ENCODE results near the gene MAPK8IP2.
A peak's percentile ranks its signal among the peaks of the same experiment; 100 is the strongest.
"Not testable (repeated sequence)": the region's sequence is repeated elsewhere in the genome, so short reads cannot be mapped to it uniquely, and the experiment has no call there.

The MAPK8IP2 gene

DNA sequence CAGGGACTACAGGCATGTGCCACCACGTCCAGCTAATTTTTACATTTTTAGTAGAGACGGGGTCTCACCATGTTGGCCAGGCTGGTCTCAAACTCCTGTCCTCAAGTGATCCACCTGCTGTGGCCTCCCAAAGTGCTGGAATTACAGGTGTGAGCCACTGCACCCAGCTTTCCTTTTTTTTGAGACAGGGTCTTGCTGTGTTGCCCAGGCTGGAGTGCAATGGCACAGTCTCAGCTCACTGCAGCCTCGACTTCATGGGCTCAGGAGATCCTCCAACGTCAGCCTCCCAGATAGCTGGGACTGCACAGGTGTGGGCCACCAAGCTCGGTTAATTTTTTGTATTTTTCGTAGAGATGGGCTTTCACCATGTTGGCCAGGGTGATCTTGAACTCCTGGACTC lies 54.1 kb downstream of the MAPK8IP2 start:
- CTCF ChIA-PET; H3K4me3 ChIP-seq (ENCODE audit: low read depth, low read length); H3K4me1 ChIP-seq (ENCODE audit: control insufficient read depth, insufficient read depth, low read length); POLR2A ChIA-PET; H3K27ac ChIP-seq (ENCODE audit: extremely low read depth, low read depth, low read length); H3K9me3 ChIP-seq (ENCODE audit: control insufficient read depth, insufficient read depth, low read depth, low read length); H3K36me3 ChIP-seq (ENCODE audit: control insufficient read depth in 2 of 2, insufficient read depth in 1 of 2, low read length in 2 of 2): not testable (repeated sequence)
- TF ChIP-seq ZNF121 (tag by site-specific recombination; IDR thresholded peaks at IDR 0.05) = peak; percentile 51; the same call in 1 of the 2 replicates

DNA sequence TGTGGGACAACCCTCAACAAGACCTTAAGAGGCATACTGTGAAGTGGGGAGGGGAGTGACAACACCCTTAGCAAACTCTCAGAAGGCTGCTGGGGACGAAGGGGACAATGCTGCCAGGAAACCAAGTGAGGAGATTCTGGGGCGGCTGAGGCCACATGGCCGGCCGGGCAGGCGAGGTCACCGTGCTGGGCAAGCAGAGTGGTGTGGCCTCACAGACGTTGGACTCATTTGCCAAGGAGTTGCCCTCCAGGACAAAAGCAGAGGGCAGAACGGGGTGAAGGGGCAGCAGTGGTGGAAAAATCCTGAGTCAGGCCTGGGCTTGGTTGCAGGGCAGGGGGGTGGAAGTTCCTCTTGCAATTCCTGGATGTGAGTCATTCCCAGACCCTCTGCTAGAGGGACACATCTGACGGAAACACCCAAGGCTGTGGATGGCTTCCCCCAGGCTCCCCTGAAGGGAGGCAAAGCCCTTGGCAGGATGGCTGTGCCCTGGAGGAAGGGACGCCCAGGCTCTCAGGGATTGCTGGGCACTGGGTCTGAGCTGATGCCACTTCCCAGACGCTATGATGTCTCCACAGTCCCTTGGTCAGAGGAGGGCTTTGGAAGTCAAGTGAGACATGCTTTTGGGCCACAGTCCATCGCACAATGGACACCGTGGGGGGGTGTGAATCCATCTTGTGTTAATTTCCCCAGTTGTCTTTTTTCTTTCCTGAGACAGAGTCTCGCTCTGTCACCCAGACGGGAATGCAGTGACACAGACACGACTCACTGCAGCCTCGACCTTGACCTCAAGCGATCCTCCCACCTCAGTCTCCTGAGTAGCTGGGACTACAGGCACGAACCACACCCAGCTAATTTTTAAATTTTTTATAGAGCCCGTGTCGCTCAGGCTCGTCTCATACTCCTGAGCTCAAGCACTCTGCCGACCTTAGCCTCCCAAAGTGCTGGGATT lies 55.8 kb downstream of the MAPK8IP2 start:
- Histone ChIP-seq H3K4me3 (ENCODE audit: low read depth, low read length) (no peak overlapping the region), H3K36me3 (ENCODE audit: control insufficient read depth in 2 of 2, insufficient read depth in 1 of 2, low read length in 2 of 2) (no peaks in the 10 kb centered on the region), H3K4me1 (ENCODE audit: control insufficient read depth, insufficient read depth, low read length) (no peaks in the 10 kb centered on the region), H3K9me3 (ENCODE audit: control insufficient read depth, insufficient read depth, low read depth, low read length) (no peaks in the 10 kb centered on the region), H3K27ac (ENCODE audit: extremely low read depth, low read depth, low read length) (no peak overlapping the region)
- TF ChIP-seq, protein P1, sequence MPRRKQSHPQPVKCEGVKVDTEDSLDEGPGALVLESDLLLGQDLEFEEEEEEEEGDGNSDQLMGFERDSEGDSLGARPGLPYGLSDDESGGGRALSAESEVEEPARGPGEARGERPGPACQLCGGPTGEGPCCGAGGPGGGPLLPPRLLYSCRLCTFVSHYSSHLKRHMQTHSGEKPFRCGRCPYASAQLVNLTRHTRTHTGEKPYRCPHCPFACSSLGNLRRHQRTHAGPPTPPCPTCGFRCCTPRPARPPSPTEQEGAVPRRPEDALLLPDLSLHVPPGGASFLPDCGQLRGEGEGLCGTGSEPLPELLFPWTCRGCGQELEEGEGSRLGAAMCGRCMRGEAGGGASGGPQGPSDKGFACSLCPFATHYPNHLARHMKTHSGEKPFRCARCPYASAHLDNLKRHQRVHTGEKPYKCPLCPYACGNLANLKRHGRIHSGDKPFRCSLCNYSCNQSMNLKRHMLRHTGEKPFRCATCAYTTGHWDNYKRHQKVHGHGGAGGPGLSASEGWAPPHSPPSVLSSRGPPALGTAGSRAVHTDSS (tag by site-specific recombination; IDR thresholded peaks at IDR 0.05) = no peak
- no peak for TF ChIP-seq ZNF423 (tag by site-specific recombination; IDR thresholded peaks at IDR 0.05)
- no peak for TF ChIP-seq ZBTB8A (tag by site-specific recombination; IDR thresholded peaks at IDR 0.05)
- TF ChIP-seq ZNF658 (tag by site-specific recombination; IDR thresholded peaks at IDR 0.05) = no peak
- TF ChIP-seq SP2 (tag by site-specific recombination; IDR thresholded peaks at IDR 0.05) = no peak
- TF ChIP-seq YY1 (tag by site-specific recombination; IDR thresholded peaks at IDR 0.05) = no peak
- TF ChIP-seq KLF10 (tag by site-specific recombination; IDR thresholded peaks at IDR 0.05) = no peak
- TF ChIP-seq ZNF529 (tag by site-specific recombination; IDR thresholded peaks at IDR 0.05; ENCODE audit: insufficient replicate concordance) = no peak
- POLR2A ChIA-PET = interaction anchor here (0.6 to 1.1 kb wide), 2 partner anchors 13 to 19 kb away, joined by 3 to 8 read pairs; no protein-coding TSS in a partner anchor
- CTCF ChIA-PET = no interaction called here

DNA sequence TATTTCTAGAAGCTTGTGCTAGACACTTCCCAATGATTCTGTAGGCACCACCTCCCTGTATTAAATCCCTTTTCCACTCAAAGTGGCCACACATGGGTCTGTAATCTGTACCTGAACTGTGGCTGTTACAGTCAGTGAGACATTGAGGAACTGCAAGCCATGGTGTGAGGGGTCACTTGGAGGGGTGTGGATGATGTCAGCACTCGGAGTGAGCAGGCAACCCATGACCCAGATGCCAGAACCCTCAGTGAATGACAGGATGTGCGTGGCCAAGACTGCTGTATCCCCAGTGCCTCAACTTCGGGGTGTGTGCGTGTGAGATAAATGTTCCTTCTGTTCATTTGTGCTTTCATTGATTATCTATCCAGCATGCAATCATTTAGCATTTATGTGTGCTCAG lies 57.3 kb downstream of the MAPK8IP2 start:
- CTCF ChIA-PET = no interaction called here
- no peaks in the 10 kb centered on the region for H3K36me3 ChIP-seq (ENCODE audit: control insufficient read depth in 2 of 2, insufficient read depth in 1 of 2, low read length in 2 of 2)
- H3K9me3 ChIP-seq (ENCODE audit: control insufficient read depth, insufficient read depth, low read depth, low read length) = no peaks in the 10 kb centered on the region
- no peaks in the 10 kb centered on the region for H3K4me1 ChIP-seq (ENCODE audit: control insufficient read depth, insufficient read depth, low read length)
- POLR2A ChIA-PET = interaction anchor here (1.1 kb wide), 1 partner anchor 12 kb away, joined by 3 read pairs; no protein-coding TSS in a partner anchor
- H3K27ac ChIP-seq (ENCODE audit: extremely low read depth, low read depth, low read length) = no peak overlapping the region
- no peak overlapping the region for H3K4me3 ChIP-seq (ENCODE audit: low read depth, low read length)
- TF ChIP-seq ZNF621 (tag by site-specific recombination; IDR thresholded peaks at IDR 0.05) (no peak), OSR2 (tag by site-specific recombination; IDR thresholded peaks at IDR 0.05) (no peak), ZNF830 (tag by site-specific recombination; IDR thresholded peaks at IDR 0.05; ENCODE audit: low read depth) (no peak), ZNF133 (tag by site-specific recombination; IDR thresholded peaks at IDR 0.05) (no peak), KLF9 (tag by site-specific recombination; IDR thresholded peaks at IDR 0.05; ENCODE audit: low read depth) (no peak), MZF1 (tag by site-specific recombination; IDR thresholded peaks at IDR 0.05; ENCODE audit: borderline replicate concordance) (no peak), ZNF2 (tag by site-specific recombination; IDR thresholded peaks at IDR 0.05) (no peak), GLI4 (tag by site-specific recombination; IDR thresholded peaks at IDR 0.05) (no peak), SALL2 (tag by site-specific recombination; IDR thresholded peaks at IDR 0.05; ENCODE audit: borderline replicate concordance) (no peak), ZNF48 (tag by site-specific recombination; IDR thresholded peaks at IDR 0.05) (no peak), ZNF514 (tag by site-specific recombination; IDR thresholded peaks at IDR 0.05) (no peak)
- TF ChIP-seq, protein P2, sequence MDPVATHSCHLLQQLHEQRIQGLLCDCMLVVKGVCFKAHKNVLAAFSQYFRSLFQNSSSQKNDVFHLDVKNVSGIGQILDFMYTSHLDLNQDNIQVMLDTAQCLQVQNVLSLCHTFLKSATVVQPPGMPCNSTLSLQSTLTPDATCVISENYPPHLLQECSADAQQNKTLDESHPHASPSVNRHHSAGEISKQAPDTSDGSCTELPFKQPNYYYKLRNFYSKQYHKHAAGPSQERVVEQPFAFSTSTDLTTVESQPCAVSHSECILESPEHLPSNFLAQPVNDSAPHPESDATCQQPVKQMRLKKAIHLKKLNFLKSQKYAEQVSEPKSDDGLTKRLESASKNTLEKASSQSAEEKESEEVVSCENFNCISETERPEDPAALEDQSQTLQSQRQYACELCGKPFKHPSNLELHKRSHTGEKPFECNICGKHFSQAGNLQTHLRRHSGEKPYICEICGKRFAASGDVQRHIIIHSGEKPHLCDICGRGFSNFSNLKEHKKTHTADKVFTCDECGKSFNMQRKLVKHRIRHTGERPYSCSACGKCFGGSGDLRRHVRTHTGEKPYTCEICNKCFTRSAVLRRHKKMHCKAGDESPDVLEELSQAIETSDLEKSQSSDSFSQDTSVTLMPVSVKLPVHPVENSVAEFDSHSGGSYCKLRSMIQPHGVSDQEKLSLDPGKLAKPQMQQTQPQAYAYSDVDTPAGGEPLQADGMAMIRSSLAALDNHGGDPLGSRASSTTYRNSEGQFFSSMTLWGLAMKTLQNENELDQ (tag by site-specific recombination; IDR thresholded peaks at IDR 0.05; ENCODE audit: low read depth) = no peak
- TF ChIP-seq, protein P3, sequence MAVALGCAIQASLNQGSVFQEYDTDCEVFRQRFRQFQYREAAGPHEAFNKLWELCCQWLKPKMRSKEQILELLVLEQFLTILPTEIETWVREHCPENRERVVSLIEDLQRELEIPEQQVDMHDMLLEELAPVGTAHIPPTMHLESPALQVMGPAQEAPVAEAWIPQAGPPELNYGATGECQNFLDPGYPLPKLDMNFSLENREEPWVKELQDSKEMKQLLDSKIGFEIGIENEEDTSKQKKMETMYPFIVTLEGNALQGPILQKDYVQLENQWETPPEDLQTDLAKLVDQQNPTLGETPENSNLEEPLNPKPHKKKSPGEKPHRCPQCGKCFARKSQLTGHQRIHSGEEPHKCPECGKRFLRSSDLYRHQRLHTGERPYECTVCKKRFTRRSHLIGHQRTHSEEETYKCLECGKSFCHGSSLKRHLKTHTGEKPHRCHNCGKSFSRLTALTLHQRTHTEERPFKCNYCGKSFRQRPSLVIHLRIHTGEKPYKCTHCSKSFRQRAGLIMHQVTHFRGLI (tag by site-specific recombination; IDR thresholded peaks at IDR 0.05) = no peak
- TF ChIP-seq, protein P4, sequence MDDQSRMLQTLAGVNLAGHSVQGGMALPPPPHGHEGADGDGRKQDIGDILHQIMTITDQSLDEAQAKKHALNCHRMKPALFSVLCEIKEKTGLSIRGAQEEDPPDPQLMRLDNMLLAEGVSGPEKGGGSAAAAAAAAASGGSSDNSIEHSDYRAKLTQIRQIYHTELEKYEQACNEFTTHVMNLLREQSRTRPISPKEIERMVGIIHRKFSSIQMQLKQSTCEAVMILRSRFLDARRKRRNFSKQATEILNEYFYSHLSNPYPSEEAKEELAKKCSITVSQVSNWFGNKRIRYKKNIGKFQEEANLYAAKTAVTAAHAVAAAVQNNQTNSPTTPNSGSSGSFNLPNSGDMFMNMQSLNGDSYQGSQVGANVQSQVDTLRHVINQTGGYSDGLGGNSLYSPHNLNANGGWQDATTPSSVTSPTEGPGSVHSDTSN (CRISPR knock-in tag; IDR thresholded peaks at IDR 0.05) = no peak
- TF ChIP-seq, protein P5, sequence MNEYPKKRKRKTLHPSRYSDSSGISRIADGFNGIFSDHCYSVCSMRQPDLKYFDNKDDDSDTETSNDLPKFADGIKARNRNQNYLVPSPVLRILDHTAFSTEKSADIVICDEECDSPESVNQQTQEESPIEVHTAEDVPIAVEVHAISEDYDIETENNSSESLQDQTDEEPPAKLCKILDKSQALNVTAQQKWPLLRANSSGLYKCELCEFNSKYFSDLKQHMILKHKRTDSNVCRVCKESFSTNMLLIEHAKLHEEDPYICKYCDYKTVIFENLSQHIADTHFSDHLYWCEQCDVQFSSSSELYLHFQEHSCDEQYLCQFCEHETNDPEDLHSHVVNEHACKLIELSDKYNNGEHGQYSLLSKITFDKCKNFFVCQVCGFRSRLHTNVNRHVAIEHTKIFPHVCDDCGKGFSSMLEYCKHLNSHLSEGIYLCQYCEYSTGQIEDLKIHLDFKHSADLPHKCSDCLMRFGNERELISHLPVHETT (tag by site-specific recombination; IDR thresholded peaks at IDR 0.05) = no peak
